OCI-LY1 (cell line): Measurements from ENCODE around the gene PRSS38.

Source experiments
- H2AFZ ChIP-seq: fragments of 200-600 bp; sonication (generic), shearing (Covaris generic); 2 replicates; pipeline ENCODE4 v1.6.0; 2014; ENCODE audit warnings: antibody characterized with exemption, mild to moderate bottlenecking, low read length
- H3F3A ChIP-seq: fragments of 200-600 bp; sonication (generic), shearing (Covaris generic); 2 replicates; pipeline ENCODE4 v1.6.0; 2014; ENCODE audit warnings: mild to moderate bottlenecking, antibody characterized with exemption, low read length, moderate library complexity; ENCODE audit not compliant: insufficient read depth
- H3K27ac ChIP-seq: fragments of 200-600 bp; sonication (generic); 2 replicates; pipeline ENCODE4 v1.5.1; 2014; ENCODE audit warnings: low read length, mixed run types, mild to moderate bottlenecking, low read depth; ENCODE audit not compliant: poor library complexity, severe bottlenecking
- H3K27me3 ChIP-seq: fragments of 200-600 bp; sonication (generic); 2 replicates; pipeline ENCODE4 v1.6.0; 2014; ENCODE audit warnings: antibody characterized with exemption, mild to moderate bottlenecking, low read length, moderate library complexity; ENCODE audit not compliant: insufficient read depth
- H3K36me3 ChIP-seq: fragments of 200-600 bp; sonication (generic); 2 replicates; pipeline ENCODE4 v1.6.1; 2014; ENCODE audit warnings: mild to moderate bottlenecking, antibody characterized with exemption, low read length, moderate library complexity, mixed read lengths; ENCODE audit not compliant: insufficient read depth
- H3K4me1 ChIP-seq: fragments of 200-600 bp; sonication (generic); 2 replicates; pipeline ENCODE4 v1.5.1; 2014; ENCODE audit warnings: mild to moderate bottlenecking, low read length, moderate library complexity; ENCODE audit not compliant: insufficient read depth, severe bottlenecking
- H3K4me2 ChIP-seq: fragments of 200-600 bp; sonication (generic), shearing (Covaris generic); 2 replicates; pipeline ENCODE4 v1.6.1; 2014; ENCODE audit warnings: low read length
- H3K4me3 ChIP-seq: fragments of 200-600 bp; sonication (generic); 2 replicates; pipeline ENCODE4 v1.5.1; 2014; ENCODE audit warnings: low read length, low read depth, mild to moderate bottlenecking, mixed read lengths; ENCODE audit not compliant: poor library complexity, severe bottlenecking
- H3K79me2 ChIP-seq: fragments of 200-600 bp; shearing (Covaris generic); 2 replicates; pipeline ENCODE4 v1.6.1; 2016; ENCODE audit warnings: mixed run types, low read length, mixed read lengths; ENCODE audit not compliant: insufficient read depth
- H3K9ac ChIP-seq: fragments of 200-600 bp; sonication (generic), shearing (Covaris generic); 2 replicates; pipeline ENCODE4 v1.6.1; 2014; ENCODE audit warnings: mild to moderate bottlenecking, low read length, mixed read lengths
- H3K9me2 ChIP-seq: fragments of 200-600 bp; sonication (generic), shearing (Covaris generic); 2 replicates; pipeline ENCODE4 v1.6.1; 2014; ENCODE audit warnings: low read depth, mild to moderate bottlenecking, low read length, mixed read lengths
- H3K9me3 ChIP-seq: fragments of 200-600 bp; shearing (Covaris generic); 2 replicates; pipeline ENCODE4 v1.6.1; 2014; ENCODE audit warnings: low read length, mixed read lengths
- H4K20me1 ChIP-seq: fragments of 200-600 bp; sonication (generic), shearing (Covaris generic); 2 replicates; pipeline ENCODE4 v1.6.0; 2016; ENCODE audit warnings: mild to moderate bottlenecking, low read length; ENCODE audit not compliant: insufficient read depth
- CTCF ChIP-seq: fragments of 200-600 bp; sonication (generic), shearing (Covaris generic); IDR thresholded peaks from 2 replicates; pipeline ENCODE4 v1.5.1; 2017; ENCODE audit warnings: mild to moderate bottlenecking, antibody characterized with exemption, low read length, moderate library complexity, mixed read lengths
- EZH2 ChIP-seq: fragments of 200-600 bp; sonication (generic), shearing (Covaris generic); IDR thresholded peaks from 2 replicates; pipeline ENCODE4 v1.8.0; 2017; ENCODE audit warnings: borderline replicate concordance, mixed run types, mild to moderate bottlenecking, antibody characterized with exemption, low read length, moderate library complexity, mixed read lengths

PRSS38 gene

GRCh38 chr1:227790868-227791267 is 24.6 kb upstream of the PRSS38 start:
- no peaks in the 10 kb centered on the region for H3K9me3 ChIP-seq
- TF ChIP-seq EZH2 (no peak), CTCF (no peak)
- 0 out of 2 replicates have a peak, but pooled peaks cover 7% of the 10 kb centered on the region for H3K27me3 ChIP-seq
- no peaks in the 10 kb centered on the region for H3K9me2 ChIP-seq
- H3F3A ChIP-seq, result 0 out of 2 replicates have a peak, but pooled peaks cover under 1% of the 10 kb centered on the region
- no peak overlapping the region for H3K4me3 ChIP-seq
- H3K79me2 ChIP-seq, result no peaks in the 10 kb centered on the region
- no peaks in the 10 kb centered on the region for H3K36me3 ChIP-seq
- no peak overlapping the region for H2AFZ ChIP-seq
- H3K27ac ChIP-seq, result no peak overlapping the region
- H3K4me2 ChIP-seq, result no peak overlapping the region
- H3K9ac ChIP-seq, result no peak overlapping the region
- no peaks in the 10 kb centered on the region for H4K20me1 ChIP-seq
- peaks cover 13% of the 10 kb centered on the region for H3K4me1 ChIP-seq

GRCh38 chr1:227791425-227792143 is 23.9 kb upstream of the PRSS38 start:
- no peaks in the 10 kb centered on the region for H3K79me2 ChIP-seq
- TF ChIP-seq CTCF, result no peak
- TF ChIP-seq EZH2, result no peak
- no peaks in the 10 kb centered on the region for H3K9me3 ChIP-seq
- H4K20me1 ChIP-seq, result no peaks in the 10 kb centered on the region
- H3K4me2 ChIP-seq, result no peak overlapping the region
- H3K27ac ChIP-seq, result no peak overlapping the region
- H3K9me2 ChIP-seq, result no peaks in the 10 kb centered on the region
- H3K36me3 ChIP-seq, result no peaks in the 10 kb centered on the region
- no peak overlapping the region for H2AFZ ChIP-seq
- H3K27me3 ChIP-seq, result 0 out of 2 replicates have a peak, but pooled peaks cover 6% of the 10 kb centered on the region
- H3K4me1 ChIP-seq, result peaks cover 12% of the 10 kb centered on the region
- H3K9ac ChIP-seq, result no peak overlapping the region
- no peaks in the 10 kb centered on the region for H3F3A ChIP-seq
- no peak overlapping the region for H3K4me3 ChIP-seq

GRCh38 chr1:227792216-227793078 is 23.0 kb upstream of the PRSS38 start:
- no peak overlapping the region for H3K27ac ChIP-seq
- no peak overlapping the region for H2AFZ ChIP-seq
- no peak overlapping the region for H3K4me2 ChIP-seq
- no peaks in the 10 kb centered on the region for H4K20me1 ChIP-seq
- peak; percentile 53 for TF ChIP-seq CTCF
- no peak for TF ChIP-seq EZH2
- no peak overlapping the region for H3K9ac ChIP-seq
- no peaks in the 10 kb centered on the region for H3F3A ChIP-seq
- no peaks in the 10 kb centered on the region for H3K27me3 ChIP-seq
- H3K9me3 ChIP-seq, result no peaks in the 10 kb centered on the region
- H3K9me2 ChIP-seq, result no peaks in the 10 kb centered on the region
- no peaks in the 10 kb centered on the region for H3K36me3 ChIP-seq
- H3K79me2 ChIP-seq, result no peaks in the 10 kb centered on the region
- peaks cover 9% of the 10 kb centered on the region for H3K4me1 ChIP-seq
- H3K4me3 ChIP-seq, result no peak overlapping the region
